GM06990 (cell line): ENCODE results near the gene MARK4.

Experiments
- DNase-seq: peaks from one replicate; pipeline ENCODE4 v3.0.0-alpha.2; 2011; ENCODE audit not compliant: insufficient read length; ENCODE audit errors: extremely low read depth
- H3K27me3 ChIP-seq: replicated peaks from 2 replicates; pipeline ENCODE4 v1.6.0; 2011; ENCODE audit warnings: low read length; ENCODE audit not compliant: control insufficient read depth, insufficient read depth
- H3K36me3 ChIP-seq: 2 replicates; pipeline ENCODE4 v1.5.1; 2011; ENCODE audit warnings: low read length; ENCODE audit not compliant: control insufficient read depth, insufficient read depth
- H3K4me3 ChIP-seq: replicated peaks from 2 replicates; pipeline ENCODE4 v1.5.1; 2011; ENCODE audit warnings: low read depth, mild to moderate bottlenecking, control low read depth, low read length
- TF ChIP-seq, protein P1 (sequence below): IDR thresholded peaks from 2 replicates; pipeline ENCODE4 v1.5.1; 2011; ENCODE audit warnings: low read length, control low read depth, mild to moderate bottlenecking, inconsistent platforms; ENCODE audit not compliant: insufficient read depth, poor library complexity, severe bottlenecking

The MARK4 gene

DNA sequence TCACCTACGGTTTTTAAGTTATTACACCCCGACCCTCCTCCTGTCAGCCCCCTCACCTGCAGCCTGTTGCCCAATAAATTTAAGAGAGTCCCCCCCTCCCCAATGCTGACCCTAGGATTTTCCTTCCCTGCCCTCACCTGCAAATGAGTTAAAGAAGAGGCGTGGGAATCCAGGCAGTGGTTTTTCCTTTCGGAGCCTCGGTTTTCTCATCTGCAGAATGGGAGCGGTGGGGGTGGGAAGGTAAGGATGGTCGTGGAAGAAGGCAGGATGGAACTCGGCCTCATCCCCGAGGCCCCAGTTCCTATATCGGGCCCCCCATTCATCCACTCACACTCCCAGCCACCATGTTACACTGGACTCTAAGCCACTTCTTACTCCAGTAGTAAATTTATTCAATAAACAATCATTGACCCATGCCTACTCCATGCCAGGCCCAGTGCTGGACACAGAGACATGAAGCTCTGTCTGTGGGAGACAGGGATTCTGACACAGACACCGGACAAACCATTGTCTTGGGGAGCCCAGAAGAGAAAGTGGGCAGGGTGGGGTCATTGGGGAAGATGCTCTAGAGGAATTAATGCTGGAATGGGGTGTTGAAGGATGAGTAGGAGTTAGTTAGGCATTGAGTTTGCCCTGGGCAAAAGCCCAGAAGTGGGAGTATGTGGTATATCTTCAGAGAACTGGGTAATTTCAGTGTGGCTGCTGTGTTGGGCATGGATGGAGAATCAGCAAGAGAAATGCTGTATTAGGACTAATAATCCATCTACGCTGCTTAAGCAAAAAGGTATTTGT, 52.4 kb downstream of the MARK4 start:
- no peak for DNase-seq
- H3K36me3 ChIP-seq: no peaks in the 10 kb centered on the region
- H3K4me3 ChIP-seq: no peak overlapping the region
- H3K27me3 ChIP-seq: no peaks in the 10 kb centered on the region
- TF ChIP-seq, protein P1, sequence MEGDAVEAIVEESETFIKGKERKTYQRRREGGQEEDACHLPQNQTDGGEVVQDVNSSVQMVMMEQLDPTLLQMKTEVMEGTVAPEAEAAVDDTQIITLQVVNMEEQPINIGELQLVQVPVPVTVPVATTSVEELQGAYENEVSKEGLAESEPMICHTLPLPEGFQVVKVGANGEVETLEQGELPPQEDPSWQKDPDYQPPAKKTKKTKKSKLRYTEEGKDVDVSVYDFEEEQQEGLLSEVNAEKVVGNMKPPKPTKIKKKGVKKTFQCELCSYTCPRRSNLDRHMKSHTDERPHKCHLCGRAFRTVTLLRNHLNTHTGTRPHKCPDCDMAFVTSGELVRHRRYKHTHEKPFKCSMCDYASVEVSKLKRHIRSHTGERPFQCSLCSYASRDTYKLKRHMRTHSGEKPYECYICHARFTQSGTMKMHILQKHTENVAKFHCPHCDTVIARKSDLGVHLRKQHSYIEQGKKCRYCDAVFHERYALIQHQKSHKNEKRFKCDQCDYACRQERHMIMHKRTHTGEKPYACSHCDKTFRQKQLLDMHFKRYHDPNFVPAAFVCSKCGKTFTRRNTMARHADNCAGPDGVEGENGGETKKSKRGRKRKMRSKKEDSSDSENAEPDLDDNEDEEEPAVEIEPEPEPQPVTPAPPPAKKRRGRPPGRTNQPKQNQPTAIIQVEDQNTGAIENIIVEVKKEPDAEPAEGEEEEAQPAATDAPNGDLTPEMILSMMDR: no peak

DNA sequence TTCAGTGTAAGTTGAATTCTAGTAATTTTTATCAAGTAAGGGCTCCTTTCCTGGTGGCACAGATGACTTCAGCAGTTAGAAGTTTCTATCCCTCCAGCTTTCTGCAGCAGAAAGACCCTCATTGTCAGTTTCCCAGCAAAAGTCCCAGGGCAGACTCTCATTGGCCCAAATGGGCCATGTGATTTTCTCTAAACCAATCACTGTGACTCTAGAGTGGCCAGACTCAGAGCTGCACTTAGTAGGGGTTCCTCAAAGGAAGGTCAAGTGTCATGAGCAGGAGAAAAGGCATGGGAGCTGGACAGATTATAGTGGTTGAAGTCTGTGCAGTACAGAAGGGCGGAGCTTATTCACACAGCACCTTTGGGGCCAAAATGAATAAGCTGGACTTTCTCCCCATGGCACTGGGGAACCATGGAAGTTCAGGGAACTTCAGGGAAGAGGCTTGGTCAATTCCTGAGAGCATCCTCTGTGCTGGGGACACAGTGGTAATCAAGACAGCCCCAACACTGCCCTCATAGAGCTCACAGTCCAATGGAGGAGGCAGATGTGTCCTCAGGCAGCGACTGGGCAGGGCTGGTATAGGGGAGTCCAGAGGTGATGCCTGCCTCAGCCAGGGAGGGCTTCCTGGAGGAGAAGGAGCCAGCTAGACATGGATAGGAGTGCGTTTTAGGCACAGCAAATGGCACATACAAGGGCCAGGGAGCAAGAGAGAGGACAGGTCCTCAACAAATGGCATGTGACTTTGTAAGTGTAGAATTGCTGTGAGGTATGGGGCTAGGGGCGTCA, 53.3 kb downstream of the MARK4 start:
- TF ChIP-seq, protein P1: no peak
- H3K27me3 ChIP-seq: no peaks in the 10 kb centered on the region
- no peaks in the 10 kb centered on the region for H3K36me3 ChIP-seq
- H3K4me3 ChIP-seq: no peak overlapping the region
- no peak for DNase-seq

GRCh38 chr19:45305007-45305406, 53.9 kb downstream of the MARK4 start:
- DNase-seq: no peak
- H3K4me3 ChIP-seq: no peak overlapping the region
- TF ChIP-seq, protein P1: no peak
- H3K27me3 ChIP-seq: no peaks in the 10 kb centered on the region
- no peaks in the 10 kb centered on the region for H3K36me3 ChIP-seq

- DNase-seq: no peak
- H3K4me3 ChIP-seq: no peak overlapping the region
- no peaks in the 10 kb centered on the region for H3K27me3 ChIP-seq
- no peaks in the 10 kb centered on the region for H3K36me3 ChIP-seq
- TF ChIP-seq, protein P1: no peak
These were observed 54.4 kb downstream of the MARK4 start for GRCh38 chr19:45305421-45305820.

DNA sequence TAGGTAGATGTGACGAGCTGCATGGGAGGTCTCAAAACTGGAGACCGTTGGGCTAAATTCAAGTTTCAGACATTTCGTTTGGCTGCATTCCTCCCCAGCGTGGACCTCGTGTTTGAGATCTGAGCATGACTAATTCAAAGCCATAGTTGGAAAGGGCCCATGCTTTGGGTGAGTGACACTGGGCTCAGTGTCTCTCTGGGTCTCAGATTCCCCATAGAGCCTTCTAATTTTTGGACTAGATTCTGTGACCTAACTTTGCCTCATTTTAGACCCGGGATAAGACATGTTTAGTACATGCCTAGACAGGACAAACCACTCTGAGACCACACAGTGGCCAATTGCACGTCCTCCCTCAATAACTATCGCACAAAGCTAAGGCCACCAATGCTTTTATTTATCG, 55.0 kb downstream of the MARK4 start:
- TF ChIP-seq, protein P1: no peak

More for the DNA sequence above, 55.0 kb downstream of the MARK4 start:
- H3K36me3 ChIP-seq: no peaks in the 10 kb centered on the region
- DNase-seq: no peak
- no peaks in the 10 kb centered on the region for H3K27me3 ChIP-seq
- no peak overlapping the region for H3K4me3 ChIP-seq
